ENCODE results near the gene TSHZ2.
A peak's percentile ranks its signal among the peaks of the same experiment; 100 is the strongest.
"Not testable (repeated sequence)": the region's sequence is repeated elsewhere in the genome, so short reads cannot be mapped to it uniquely, and the experiment has no call there.

Gene TSHZ2

DNA sequence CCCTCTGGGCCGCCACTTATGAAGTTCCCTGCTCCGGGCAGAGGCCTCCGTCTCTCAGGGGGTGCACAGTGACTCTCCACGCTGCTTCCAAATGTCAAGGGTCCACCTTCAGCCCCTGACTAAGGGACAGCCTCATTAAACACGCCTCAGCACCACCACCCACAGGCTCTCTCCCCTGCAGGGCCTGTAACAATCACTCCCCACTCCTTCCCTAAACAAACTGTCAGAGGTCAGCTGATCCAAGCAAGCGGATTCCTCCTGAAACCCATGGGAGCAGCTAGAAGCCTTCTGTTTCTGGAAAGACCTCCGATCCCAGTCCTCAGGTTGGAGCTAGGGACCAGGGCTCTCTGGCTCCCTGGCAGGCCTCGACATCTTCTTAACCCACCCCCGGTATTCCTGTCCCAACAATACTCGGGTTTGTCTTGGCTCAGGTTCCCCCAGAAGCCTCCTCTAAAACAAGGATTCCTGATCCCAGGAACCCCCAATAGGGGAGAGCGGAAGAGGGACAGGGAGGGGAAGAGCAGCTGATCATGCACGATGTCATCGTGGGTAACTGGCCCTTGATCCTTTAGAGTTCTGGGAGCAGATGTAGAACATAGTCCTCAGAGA, 440.5 kb downstream of the TSHZ2 start:
- Histone ChIP-seq H3K9me3 (ENCODE audit: control insufficient read depth, insufficient read depth, low read length) (no peaks in the 10 kb centered on the region), H3K4me1 (ENCODE audit: insufficient read depth, low read length) (no peaks in the 10 kb centered on the region), H3K36me3 (ENCODE audit: insufficient read depth, low read length) (no peaks in the 10 kb centered on the region), H3K9ac (ENCODE audit: low read depth, low read length) (peak overlapping the region; percentile 18)

DNA sequence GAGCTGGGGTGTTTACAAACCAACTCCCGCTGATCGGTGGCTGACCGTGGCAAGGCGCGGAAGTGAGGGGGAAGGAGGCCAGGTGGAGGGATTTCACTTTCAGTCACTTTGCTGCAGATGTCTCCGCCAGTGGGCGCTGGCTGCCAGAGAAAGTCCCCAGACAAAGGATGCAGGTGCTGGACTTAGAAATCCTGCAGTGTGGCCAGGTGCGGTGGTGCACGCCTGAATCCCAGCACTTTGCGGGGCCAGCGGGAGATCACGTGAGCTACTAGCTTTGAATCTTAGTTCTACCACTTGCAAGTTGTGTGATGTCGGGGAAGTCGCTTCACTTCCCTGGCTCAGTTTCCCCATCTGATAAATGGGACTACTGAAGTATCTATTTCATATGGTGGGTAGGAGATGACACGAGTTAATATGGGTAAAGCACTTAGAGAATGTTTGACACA, 441.1 kb downstream of the TSHZ2 start:
- Histone ChIP-seq H3K4me1 (ENCODE audit: insufficient read depth, low read length) (no peaks in the 10 kb centered on the region), H3K9me3 (ENCODE audit: control insufficient read depth, insufficient read depth, low read length) (no peaks in the 10 kb centered on the region), H3K36me3 (ENCODE audit: insufficient read depth, low read length) (no peaks in the 10 kb centered on the region), H3K9ac (ENCODE audit: low read depth, low read length) (peak overlapping the region; percentile 18; the same call in 1 of the 2 replicates)

DNA sequence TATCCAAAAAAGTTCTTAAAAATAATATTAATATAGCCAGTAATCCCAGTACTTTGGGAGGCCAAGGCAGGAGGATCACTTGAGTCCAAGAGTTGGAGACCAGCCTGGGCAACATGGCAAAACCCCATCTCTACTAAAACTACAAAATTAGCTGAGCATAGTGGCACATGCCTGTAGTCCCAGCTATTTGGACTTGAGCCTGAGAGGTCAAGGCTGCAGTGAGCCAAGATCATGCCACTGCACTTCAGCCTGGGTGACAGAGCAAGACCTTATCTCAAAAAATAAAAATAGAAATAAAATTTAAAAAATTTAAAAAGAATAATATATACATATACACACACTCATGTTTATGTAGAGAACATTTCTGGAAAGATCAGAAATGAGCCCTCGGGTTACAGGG, 441.7 kb downstream of the TSHZ2 start:
- not testable (repeated sequence) for H3K4me1 ChIP-seq (ENCODE audit: insufficient read depth, low read length)

DNA sequence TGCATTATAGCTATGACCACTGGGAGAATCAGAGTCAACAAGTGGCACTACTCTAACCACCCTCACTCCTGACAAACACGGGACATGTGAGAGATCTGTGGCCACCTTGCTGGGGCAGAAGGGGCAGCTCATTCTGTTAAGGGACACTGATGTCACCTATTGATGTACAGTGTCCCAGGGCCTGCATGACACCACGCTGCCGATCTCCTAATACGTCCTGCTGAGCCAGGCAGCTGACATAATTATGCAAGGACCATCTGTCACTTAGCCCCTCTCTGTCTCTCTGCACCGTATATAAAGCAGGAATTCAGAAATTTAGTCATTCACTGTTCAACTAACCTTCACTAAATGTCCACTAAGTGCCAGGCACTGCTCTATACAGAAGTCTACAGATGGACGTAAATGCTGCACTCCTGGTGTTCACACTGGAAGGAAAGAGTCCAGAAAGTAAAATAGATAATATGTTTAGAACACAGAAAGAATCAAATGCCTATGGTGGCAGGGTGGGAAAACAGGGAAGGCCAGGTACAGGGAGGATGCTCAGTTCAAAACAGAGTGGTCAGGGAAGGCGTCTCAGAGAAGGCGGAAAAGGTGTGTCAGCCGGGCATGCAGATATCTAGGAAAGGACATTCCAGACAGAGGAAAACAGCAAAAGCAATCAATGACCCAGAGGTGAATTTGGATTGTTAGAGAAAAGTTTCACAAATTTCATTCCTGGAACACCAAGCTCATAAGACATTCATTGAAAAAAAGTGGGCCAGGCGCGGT, 447.7 kb downstream of the TSHZ2 start:
- no peaks in the 10 kb centered on the region for H3K36me3 ChIP-seq (ENCODE audit: insufficient read depth, low read length)
- H3K9ac ChIP-seq (ENCODE audit: low read depth, low read length): no peak overlapping the region
- no peaks in the 10 kb centered on the region for H3K9me3 ChIP-seq (ENCODE audit: control insufficient read depth, insufficient read depth, low read length)
- no peaks in the 10 kb centered on the region for H3K4me1 ChIP-seq (ENCODE audit: insufficient read depth, low read length)

More for the DNA sequence above, 441.7 kb downstream of the TSHZ2 start:
- not testable (repeated sequence) for H3K36me3 ChIP-seq (ENCODE audit: insufficient read depth, low read length); H3K9ac ChIP-seq (ENCODE audit: low read depth, low read length); H3K9me3 ChIP-seq (ENCODE audit: control insufficient read depth, insufficient read depth, low read length)

GRCh38 chr20:53421343-53421742, 449.2 kb downstream of the TSHZ2 start:
- Histone ChIP-seq H3K9me3 (ENCODE audit: control insufficient read depth, insufficient read depth, low read length) (no peaks in the 10 kb centered on the region), H3K9ac (ENCODE audit: low read depth, low read length) (no peak overlapping the region), H3K36me3 (ENCODE audit: insufficient read depth, low read length) (no peaks in the 10 kb centered on the region), H3K4me1 (ENCODE audit: insufficient read depth, low read length) (no peaks in the 10 kb centered on the region)

- Histone ChIP-seq H3K9me3 (ENCODE audit: control insufficient read depth, insufficient read depth, low read length) (no peaks in the 10 kb centered on the region), H3K36me3 (ENCODE audit: insufficient read depth, low read length) (no peaks in the 10 kb centered on the region)
These were observed 449.9 kb downstream of the TSHZ2 start for GRCh38 chr20:53422039-53422438.

GRCh38 chr20:53423587-53424146, 451.5 kb downstream of the TSHZ2 start:
- Histone ChIP-seq H3K36me3 (ENCODE audit: insufficient read depth, low read length) (no peaks in the 10 kb centered on the region), H3K4me1 (ENCODE audit: insufficient read depth, low read length) (no peaks in the 10 kb centered on the region), H3K9me3 (ENCODE audit: control insufficient read depth, insufficient read depth, low read length) (no peaks in the 10 kb centered on the region)

More at GRCh38 chr20:53422039-53422438, 449.9 kb downstream of the TSHZ2 start:
- H3K4me1 ChIP-seq (ENCODE audit: insufficient read depth, low read length): no peaks in the 10 kb centered on the region
- H3K9ac ChIP-seq (ENCODE audit: low read depth, low read length): no peak overlapping the region

GRCh38 chr20:53425481-53425880, 453.3 kb downstream of the TSHZ2 start:
- H3K4me1 ChIP-seq (ENCODE audit: insufficient read depth, low read length): no peaks in the 10 kb centered on the region
- no peaks in the 10 kb centered on the region for H3K36me3 ChIP-seq (ENCODE audit: insufficient read depth, low read length)
- H3K9me3 ChIP-seq (ENCODE audit: control insufficient read depth, insufficient read depth, low read length): no peaks in the 10 kb centered on the region
- no peak overlapping the region for H3K9ac ChIP-seq (ENCODE audit: low read depth, low read length)

More at GRCh38 chr20:53423587-53424146, 451.5 kb downstream of the TSHZ2 start:
- no peak overlapping the region for H3K9ac ChIP-seq (ENCODE audit: low read depth, low read length)

GRCh38 chr20:53425941-53426340, 453.8 kb downstream of the TSHZ2 start:
- H3K9me3 ChIP-seq (ENCODE audit: control insufficient read depth, insufficient read depth, low read length): no peaks in the 10 kb centered on the region
- no peaks in the 10 kb centered on the region for H3K4me1 ChIP-seq (ENCODE audit: insufficient read depth, low read length)
- no peak overlapping the region for H3K9ac ChIP-seq (ENCODE audit: low read depth, low read length)
- H3K36me3 ChIP-seq (ENCODE audit: insufficient read depth, low read length): no peaks in the 10 kb centered on the region

- Histone ChIP-seq H3K4me1 (ENCODE audit: insufficient read depth, low read length) (no peaks in the 10 kb centered on the region), H3K36me3 (ENCODE audit: insufficient read depth, low read length) (no peaks in the 10 kb centered on the region), H3K9me3 (ENCODE audit: control insufficient read depth, insufficient read depth, low read length) (no peaks in the 10 kb centered on the region), H3K9ac (ENCODE audit: low read depth, low read length) (no peak overlapping the region)
These were observed 454.7 kb downstream of the TSHZ2 start for GRCh38 chr20:53426766-53427312.

- no peaks in the 10 kb centered on the region for H3K36me3 ChIP-seq (ENCODE audit: insufficient read depth, low read length)
- H3K9me3 ChIP-seq (ENCODE audit: control insufficient read depth, insufficient read depth, low read length): no peaks in the 10 kb centered on the region
- no peaks in the 10 kb centered on the region for H3K4me1 ChIP-seq (ENCODE audit: insufficient read depth, low read length)
- no peak overlapping the region for H3K9ac ChIP-seq (ENCODE audit: low read depth, low read length)
These were observed 455.8 kb downstream of the TSHZ2 start for GRCh38 chr20:53427951-53428350.

GRCh38 chr20:53428588-53428987, 456.4 kb downstream of the TSHZ2 start:
- no peaks in the 10 kb centered on the region for H3K4me1 ChIP-seq (ENCODE audit: insufficient read depth, low read length)
- no peaks in the 10 kb centered on the region for H3K9me3 ChIP-seq (ENCODE audit: control insufficient read depth, insufficient read depth, low read length)
- H3K36me3 ChIP-seq (ENCODE audit: insufficient read depth, low read length): no peaks in the 10 kb centered on the region
- no peak overlapping the region for H3K9ac ChIP-seq (ENCODE audit: low read depth, low read length)

GRCh38 chr20:53428996-53429395, 456.8 kb downstream of the TSHZ2 start:
- Histone ChIP-seq H3K36me3 (ENCODE audit: insufficient read depth, low read length) (no peaks in the 10 kb centered on the region), H3K9me3 (ENCODE audit: control insufficient read depth, insufficient read depth, low read length) (no peaks in the 10 kb centered on the region), H3K9ac (ENCODE audit: low read depth, low read length) (no peak overlapping the region), H3K4me1 (ENCODE audit: insufficient read depth, low read length) (no peaks in the 10 kb centered on the region)

GRCh38 chr20:53434662-53435061, 462.5 kb downstream of the TSHZ2 start:
- Histone ChIP-seq H3K4me1 (ENCODE audit: insufficient read depth, low read length) (no peaks in the 10 kb centered on the region), H3K9ac (ENCODE audit: low read depth, low read length) (no peak overlapping the region), H3K36me3 (ENCODE audit: insufficient read depth, low read length) (no peaks in the 10 kb centered on the region), H3K9me3 (ENCODE audit: control insufficient read depth, insufficient read depth, low read length) (no peaks in the 10 kb centered on the region)

DNA sequence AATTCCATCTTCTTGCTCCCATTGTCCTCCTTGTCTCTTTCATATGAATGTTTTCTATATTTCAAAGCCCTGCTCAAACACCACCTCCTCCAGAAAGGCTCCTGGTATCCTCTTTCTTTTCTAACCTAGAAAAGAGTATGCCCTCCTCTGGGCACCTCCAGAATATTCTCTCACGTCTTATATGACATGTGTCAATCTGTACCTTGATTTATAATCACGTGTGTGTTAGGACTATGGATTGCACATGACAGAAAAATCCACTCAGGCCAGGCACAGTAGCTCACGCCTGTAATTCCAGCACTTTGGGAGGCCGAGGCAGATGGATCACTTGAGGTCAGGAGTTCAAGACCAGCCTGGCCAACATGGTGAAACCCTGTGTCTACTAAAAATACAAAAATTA, 464.8 kb downstream of the TSHZ2 start:
- H3K4me1 ChIP-seq (ENCODE audit: insufficient read depth, low read length); H3K9me3 ChIP-seq (ENCODE audit: control insufficient read depth, insufficient read depth, low read length); H3K9ac ChIP-seq (ENCODE audit: low read depth, low read length); H3K36me3 ChIP-seq (ENCODE audit: insufficient read depth, low read length): not testable (repeated sequence)

Data from ES-I3 (cell line).